Left renal cortex interstitium (tissue), 4 donors: Measurements from ENCODE around the gene CES5A. TPM values are rescaled to one million over a fixed set of nuclear protein-coding genes. Genes with fewer than 3 reads are reported as not detected.

ENCODE experiments used
- polyA plus RNA-seq, 4 donors: library from polyadenylated mRNA; unstranded; fragments of 120-200 nt; gene quantifications; one replicate each; pipeline ENCODE4 v1.2.1, GENCODE V29; 2013; ENCODE audit not compliant: insufficient read length in 4 of 4

The CES5A gene
- polyA plus RNA-seq, 4 donors, result 0.08 to 0.09 (median 0.09) TPM; not detected in 1

Other genes starting within 250 kb of the CES5A start
- gene SLC6A2, start 219.4 kb downstream of the CES5A start, polyA plus RNA-seq, result under 1 TPM; 0.10 to 0.48 (median 0.16) TPM
- 10 to 100 TPM in 1 of 4 donors, 1 to 10 TPM in 2, under 1 TPM in 1; 0.51 to 17.4 (median 2.8) TPM for gene CES1, start 42.3 kb downstream of the CES5A start, polyA plus RNA-seq